Fibroblast of skin of right biceps (primary cell): ENCODE data around the gene CD82.
"Not testable (repeated sequence)": the region's sequence is repeated elsewhere in the genome, so short reads cannot be mapped to it uniquely, and the experiment has no call there.

ENCODE experiments used
- DNase-seq: peaks from one replicate; pipeline ENCODE4 v3.0.0-alpha.2; 2013

Gene CD82

DNA sequence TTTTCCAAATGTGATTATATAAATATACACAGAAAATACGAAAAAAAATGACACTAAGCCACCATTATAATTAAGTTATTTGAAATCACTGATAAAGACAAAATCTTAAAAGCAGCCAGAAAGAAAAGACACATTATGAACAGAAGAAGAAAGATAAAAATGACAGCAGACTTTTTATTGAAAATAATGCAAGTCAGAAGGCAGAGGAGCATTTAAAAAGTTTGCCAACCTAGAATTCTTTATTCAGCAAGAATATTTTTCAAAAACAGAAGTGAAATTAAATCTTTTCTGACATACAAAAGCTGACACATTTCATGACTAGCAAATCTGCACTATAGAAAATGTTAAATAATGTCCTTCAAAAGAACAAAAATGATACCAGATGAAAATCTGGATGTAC lies 77.8 kb downstream of the CD82 start:
- DNase-seq = no peak

DNA sequence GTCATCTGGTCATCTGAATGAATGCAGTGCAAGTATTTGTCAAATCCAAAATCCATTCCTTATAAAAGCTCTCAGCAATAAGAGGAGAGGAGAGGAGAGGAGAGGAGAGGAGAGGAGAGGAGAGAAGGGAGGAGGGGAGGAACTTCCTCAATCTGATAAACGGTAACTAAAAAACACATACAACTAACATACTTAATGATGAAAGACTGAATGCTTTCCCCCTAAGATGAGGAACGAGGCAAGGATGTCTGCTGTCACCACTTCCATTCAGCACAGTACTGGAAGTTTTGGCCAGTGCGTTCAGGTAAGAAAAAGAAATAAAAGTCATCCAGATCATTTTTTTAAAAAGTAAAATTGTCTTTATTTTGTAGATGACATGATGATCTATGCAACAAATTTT lies 80.4 kb downstream of the CD82 start:
- no peak for DNase-seq

DNA sequence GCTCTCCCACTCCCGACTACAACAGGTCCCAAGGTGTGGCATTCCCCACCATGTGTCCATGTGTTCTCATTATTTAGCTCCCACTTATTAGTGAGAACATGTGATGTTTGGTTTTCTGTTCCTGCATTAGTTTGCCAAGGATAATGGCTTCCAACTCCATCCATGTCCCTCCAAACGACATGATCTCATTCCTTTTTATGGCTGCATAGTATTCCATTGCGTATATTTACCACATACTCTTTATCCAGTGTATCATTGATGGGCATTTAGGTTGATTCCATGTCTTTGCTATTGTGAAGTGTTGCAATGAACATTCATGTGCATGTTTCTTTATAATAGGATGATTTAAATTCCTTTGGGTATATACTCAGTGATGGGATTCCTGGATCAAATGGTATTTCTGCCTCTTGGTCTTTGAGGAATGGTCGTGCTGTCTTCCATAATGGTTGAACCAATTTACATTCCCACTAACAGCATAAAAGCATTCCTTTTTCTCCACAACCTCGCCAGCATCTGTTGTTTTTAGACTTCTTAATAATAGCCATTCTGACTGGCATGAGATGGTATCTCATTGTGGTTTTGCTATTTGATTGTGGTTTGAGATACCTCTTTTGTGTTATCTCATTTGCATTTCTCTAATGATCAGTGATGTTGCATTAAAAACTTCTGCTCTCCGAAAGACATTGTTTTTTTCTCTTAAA lies 81.9 kb downstream of the CD82 start:
- DNase-seq = not testable (repeated sequence)

DNA sequence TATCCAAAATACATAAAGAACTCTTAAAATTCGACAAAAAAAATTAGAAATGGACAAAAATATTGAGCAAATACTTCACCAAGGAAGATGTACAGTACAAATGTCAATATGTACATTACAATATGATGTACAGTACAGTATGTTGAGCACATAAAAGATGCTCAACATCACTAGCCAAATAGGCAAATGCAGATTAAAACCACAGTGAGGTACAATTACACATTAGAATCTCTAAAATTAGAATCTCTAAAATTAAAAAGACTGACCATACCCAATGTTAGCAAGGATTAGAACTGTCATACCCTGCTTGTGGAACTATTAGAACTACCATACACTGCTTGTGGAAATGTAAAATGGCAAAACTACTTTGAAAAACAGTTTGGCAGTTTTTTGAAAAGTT lies 82.6 kb downstream of the CD82 start:
- no peak for DNase-seq

DNA sequence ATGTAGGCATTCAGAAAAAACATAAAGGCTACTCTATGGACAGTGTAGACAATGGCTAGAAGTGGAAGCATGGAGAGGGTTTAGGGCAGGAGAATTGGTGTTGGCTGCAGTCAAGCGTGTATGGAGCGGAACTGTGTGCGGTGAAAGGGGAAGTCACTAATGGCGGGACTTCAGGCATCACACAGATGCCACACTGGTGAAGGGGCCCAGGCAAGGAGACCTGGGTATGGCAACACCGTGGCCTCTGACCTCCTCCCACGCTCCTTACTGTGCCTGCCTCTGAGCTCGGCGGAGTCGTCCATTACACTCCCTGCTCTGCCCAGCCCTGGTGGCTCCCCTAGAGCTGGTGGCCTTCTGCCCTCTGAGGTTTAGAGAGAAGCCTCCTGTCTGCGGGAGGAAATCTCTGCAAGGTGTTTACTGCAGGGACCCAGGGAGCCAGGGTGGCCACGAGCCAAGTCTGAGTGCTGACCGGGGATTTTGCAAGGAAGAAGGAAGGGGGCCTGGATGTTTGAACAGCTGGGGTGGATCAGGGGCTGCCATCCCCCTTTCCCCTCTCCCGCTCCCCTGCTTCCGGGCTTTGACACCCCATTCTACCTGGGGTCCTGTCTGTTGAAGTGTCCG lies 86.2 kb downstream of the CD82 start:
- no peak for DNase-seq

DNA sequence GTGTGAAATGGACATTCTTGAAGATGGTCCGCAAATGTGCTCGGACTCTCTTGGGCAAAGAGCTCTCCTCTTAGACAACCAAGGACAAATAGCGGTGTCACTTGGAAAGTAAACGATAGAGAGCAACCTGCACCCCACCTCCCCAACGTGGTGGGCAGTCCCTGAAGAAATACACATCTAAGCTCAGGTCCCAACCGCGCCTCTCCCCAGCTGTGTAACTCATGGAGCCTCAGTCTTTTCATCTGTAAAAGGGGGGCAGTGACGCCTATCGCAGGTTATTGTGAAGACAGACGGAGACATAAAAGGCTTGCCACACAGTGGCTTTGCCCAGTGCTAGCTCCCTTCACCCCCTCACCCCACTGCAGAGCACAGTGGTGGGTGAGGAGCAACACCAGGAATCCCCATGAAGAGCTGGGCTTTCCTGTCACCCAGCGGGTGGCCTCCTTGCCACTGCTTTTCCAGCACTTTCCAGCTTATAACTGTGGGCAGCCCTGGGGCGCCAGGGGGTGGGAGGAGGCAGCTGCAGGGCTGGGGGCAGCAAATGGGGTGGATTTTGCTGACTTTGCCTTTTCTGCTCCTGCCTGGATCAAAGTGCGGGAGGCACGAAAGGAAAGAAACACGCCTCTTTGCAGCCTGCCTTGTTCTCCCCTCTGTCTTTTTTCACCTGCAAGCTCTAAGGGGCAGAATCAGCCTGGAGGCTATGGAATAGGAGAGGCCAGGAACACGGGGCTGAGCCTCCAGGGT lies 87.6 kb downstream of the CD82 start:
- DNase-seq = no peak

DNA sequence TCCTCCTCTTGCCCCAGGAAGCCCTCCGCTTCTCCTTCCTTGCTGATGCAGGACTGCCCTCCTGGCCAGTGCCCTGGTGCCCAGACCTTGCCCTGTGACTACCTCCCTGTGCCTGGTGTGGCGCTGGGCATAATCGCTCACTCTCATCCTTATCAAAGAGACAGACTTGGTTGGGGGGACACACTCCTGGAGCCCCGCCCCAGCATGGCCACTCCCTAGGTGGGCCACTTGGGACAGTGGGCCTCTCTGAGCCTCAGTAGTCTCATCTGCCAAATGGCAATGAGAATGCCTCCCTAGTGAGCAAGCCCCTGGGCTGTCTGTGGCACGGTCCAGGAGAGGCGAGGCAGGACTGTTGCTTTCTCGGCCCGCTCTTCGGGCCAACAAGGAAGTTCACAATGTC lies 88.6 kb downstream of the CD82 start:
- DNase-seq = no peak

DNA sequence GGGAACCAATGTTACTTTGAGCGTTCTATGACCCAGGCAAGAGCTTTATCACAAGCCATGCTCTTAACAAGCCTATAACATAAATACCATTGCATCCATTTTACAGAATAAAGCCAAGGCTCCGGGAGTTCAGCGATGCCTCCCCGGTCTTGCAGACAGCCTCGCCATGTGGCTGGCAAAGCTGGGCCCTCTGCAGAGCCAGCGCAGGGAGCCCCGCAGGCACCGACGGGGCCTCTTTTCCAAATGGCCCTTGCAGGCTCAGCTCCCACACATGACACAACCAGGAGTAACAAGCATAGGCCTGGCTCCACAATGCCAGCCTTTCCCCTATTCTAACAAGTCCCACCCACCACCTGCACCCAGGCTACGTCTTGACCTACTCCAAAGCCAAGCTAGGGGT lies 89.1 kb downstream of the CD82 start:
- no peak for DNase-seq

DNA sequence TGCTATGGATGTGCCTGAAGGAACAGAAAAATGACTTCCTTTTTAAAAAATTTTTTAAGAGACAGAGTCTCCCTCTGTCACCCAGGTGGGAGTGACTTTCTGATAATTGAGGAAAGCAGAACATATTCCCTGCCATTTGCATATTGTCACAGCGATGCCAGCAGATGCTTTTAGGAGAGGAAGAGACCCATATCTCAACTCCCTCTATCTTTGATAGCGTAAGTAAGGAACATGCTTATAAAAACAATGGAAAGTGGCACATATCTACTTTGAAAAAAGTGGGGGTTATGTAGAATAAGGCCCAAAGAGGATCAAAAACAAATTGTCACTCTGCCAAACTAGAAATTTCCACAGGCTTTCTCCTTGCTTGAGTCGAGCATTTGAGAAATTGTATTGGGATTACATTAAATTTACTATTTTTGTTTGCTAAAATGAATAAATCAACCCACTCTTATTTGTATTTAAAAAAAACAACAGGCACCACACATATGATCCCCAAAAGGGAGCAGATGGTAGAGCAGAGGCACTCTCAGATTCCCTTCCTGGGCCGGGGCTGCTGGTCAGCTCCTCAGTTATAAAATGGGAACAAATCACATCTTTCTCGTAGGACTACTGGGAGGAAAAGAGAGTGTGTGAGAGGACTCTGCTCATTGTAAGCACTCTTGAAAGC lies 92.5 kb downstream of the CD82 start:
- no peak for DNase-seq

DNA sequence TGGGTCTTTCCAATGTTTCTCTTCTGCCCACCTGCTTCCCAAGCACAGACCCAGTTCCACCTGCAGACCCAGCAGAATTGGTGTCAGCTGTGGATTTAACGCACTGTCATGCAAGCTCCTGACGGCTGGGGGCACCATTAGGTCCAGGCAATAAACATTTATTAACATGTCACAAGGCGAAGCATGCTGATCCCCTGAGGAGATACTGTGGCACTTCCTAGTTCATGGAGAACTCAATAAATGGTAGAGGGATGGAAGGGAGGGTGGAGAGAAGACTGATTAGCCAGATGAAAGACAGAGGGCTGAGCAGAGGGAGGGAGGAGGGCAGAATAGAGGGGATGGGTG lies 93.0 kb downstream of the CD82 start:
- DNase-seq = peak; percentile 31

DNA sequence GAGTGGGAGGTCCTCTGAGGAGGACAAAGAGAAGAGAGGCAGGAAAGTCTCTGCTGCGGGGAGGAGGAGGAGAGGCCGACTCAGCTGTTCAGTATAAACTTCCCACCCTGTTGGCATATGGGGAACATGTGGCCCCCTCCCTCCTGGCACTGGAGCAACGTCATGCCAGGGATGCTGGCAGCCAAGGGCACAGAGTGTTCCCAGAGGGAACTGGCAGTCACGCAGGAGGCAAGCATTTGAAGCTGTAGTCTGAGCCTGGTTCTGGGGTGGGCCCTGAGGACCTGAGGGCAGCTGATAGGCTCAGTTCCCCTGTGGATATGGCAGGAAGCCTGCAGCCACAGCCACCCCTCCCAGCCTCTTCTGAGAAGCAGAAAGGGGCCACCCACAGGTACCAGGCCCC lies 94.2 kb downstream of the CD82 start:
- DNase-seq = no peak

DNA sequence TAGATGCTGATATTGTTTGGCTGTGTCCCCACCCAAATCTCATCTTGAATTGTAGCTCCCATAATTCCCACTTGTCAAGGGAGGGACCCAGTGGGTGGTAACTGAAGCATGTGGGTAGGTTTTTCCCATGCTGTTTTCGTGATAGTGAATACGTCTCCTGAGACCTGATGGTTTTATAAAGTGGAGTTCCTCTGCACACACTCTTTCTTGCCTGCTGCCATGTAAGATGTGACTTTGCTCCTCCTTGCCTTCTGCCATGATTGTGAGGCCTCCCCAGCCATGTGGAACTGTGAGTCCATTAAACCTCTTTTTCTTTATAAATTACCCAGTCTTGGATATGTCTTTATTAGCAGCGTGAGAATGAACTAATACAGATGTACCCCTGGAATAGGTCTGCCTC lies 95.1 kb downstream of the CD82 start:
- DNase-seq = not testable (repeated sequence)

DNA sequence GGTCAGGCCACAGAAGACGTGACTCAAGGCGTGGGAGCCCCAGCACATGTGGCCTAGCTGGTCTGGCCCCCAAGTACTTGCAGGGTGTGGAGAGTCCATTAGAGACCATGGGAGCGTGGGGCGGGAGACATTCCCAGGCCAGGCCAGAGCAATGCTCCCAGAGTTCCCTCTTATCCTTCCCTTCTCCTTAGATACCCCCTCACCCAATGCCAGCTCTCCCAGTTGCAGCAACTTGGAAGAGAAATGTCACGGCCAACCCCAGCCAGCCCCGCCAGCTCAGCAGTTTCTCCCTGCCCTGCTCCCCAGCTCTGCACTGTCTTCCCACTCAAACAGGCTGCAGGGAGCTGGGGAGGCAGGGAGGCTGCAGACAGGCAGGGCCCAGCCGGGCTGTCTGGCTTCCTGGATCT lies 95.9 kb downstream of the CD82 start:
- no peak for DNase-seq
